Mesendoderm (in vitro differentiated cells): ENCODE data around the gene CCDC167.

Source experiments
- DNase-seq: peaks from one replicate; pipeline ENCODE4 v3.0.0; 2013
- H2AK5ac ChIP-seq: 2 replicates; pipeline ENCODE4 v1.6.1; 2013; ENCODE audit warnings: low read length, inconsistent platforms
- H2BK120ac ChIP-seq: 2 replicates; pipeline ENCODE4 v1.6.1; 2013; ENCODE audit warnings: low read depth, mild to moderate bottlenecking, low read length, moderate library complexity, mixed read lengths
- H2BK15ac ChIP-seq: replicated peaks from 2 replicates; pipeline ENCODE4 v1.6.1; 2013; ENCODE audit warnings: low read depth, mild to moderate bottlenecking, moderate library complexity
- H2BK5ac ChIP-seq: 2 replicates; pipeline ENCODE4 v1.6.1; 2013; ENCODE audit warnings: low read length, inconsistent platforms
- H3K18ac ChIP-seq: 2 replicates; pipeline ENCODE4 v1.6.1; 2013; ENCODE audit warnings: mild to moderate bottlenecking, low read length, mixed read lengths
- H3K23ac ChIP-seq: one replicate; pipeline ENCODE4 v1.6.1; 2013; ENCODE audit warnings: low read length
- H3K27ac ChIP-seq: 2 replicates; pipeline ENCODE4 v1.5.1; 2013; ENCODE audit warnings: low read depth, mild to moderate bottlenecking, inconsistent platforms, low read length, moderate library complexity
- H3K27me3 ChIP-seq: 2 replicates; pipeline ENCODE4 v1.6.1; 2013; ENCODE audit warnings: low read length, control low read depth, mild to moderate bottlenecking, inconsistent platforms; ENCODE audit not compliant: insufficient read depth, poor library complexity
- H3K36me3 ChIP-seq: 2 replicates; pipeline ENCODE4 v1.6.1; 2013; ENCODE audit warnings: low read length, inconsistent platforms; ENCODE audit not compliant: control insufficient read depth, insufficient read depth
- H3K4ac ChIP-seq: one replicate; pipeline ENCODE4 v1.6.1; 2013; ENCODE audit warnings: low read depth, mild to moderate bottlenecking, low read length, moderate library complexity
- H3K4me1 ChIP-seq: 2 replicates; pipeline ENCODE4 v1.6.1; 2013; ENCODE audit warnings: low read depth, low read length, inconsistent platforms; ENCODE audit not compliant: control insufficient read depth
- H3K4me2 ChIP-seq: 2 replicates; pipeline ENCODE4 v1.6.1; 2013; ENCODE audit warnings: low read length
- H3K4me3 ChIP-seq: 2 replicates; pipeline ENCODE4 v1.5.1; 2013; ENCODE audit warnings: mild to moderate bottlenecking, low read length
- H3K56ac ChIP-seq: one replicate; pipeline ENCODE4 v1.6.1; 2013; ENCODE audit warnings: low read length
- H3K79me1 ChIP-seq: 2 replicates; pipeline ENCODE4 v1.6.1; 2013; ENCODE audit warnings: low read length, inconsistent platforms
- H3K79me2 ChIP-seq: 2 replicates; pipeline ENCODE4 v1.6.1; 2013; ENCODE audit warnings: mild to moderate bottlenecking, low read length; ENCODE audit not compliant: control insufficient read depth, insufficient read depth
- H3K9ac ChIP-seq: 2 replicates; pipeline ENCODE4 v1.6.1; 2013; ENCODE audit warnings: low read length, inconsistent platforms
- H4K5ac ChIP-seq: one replicate; pipeline ENCODE4 v1.6.1; 2013; ENCODE audit warnings: low read length
- H4K8ac ChIP-seq: one replicate; pipeline ENCODE4 v1.6.1; 2013; ENCODE audit warnings: low read depth, mild to moderate bottlenecking, control low read depth, low read length, moderate library complexity
- WGBS: extraction: QIAGEN DNeasy Blood & Tissue Kit; methylation state at CpG from one replicate; pipeline ENCODE4 v1.1.7; 2013; ENCODE audit warnings: low lambda C conversion rate, missing lambda C conversion rate; ENCODE audit not compliant: insufficient coverage; ENCODE audit errors: extremely low coverage; 5-methylcytosine and 5-hydroxymethylcytosine counted together

CCDC167 gene

GRCh38 chr6:37489697-37490336 lies 9.9 kb downstream of the CCDC167 start:
- no peak overlapping the region for H4K8ac ChIP-seq
- no peak overlapping the region for H4K5ac ChIP-seq
- H3K27ac ChIP-seq: no peak overlapping the region
- no peak overlapping the region for H3K4ac ChIP-seq
- no peak overlapping the region for H3K56ac ChIP-seq
- H3K27me3 ChIP-seq: no peaks in the 10 kb centered on the region
- no peaks in the 10 kb centered on the region for H3K79me1 ChIP-seq
- no peak overlapping the region for H3K4me3 ChIP-seq
- no peaks in the 10 kb centered on the region for H3K4me1 ChIP-seq
- no peak overlapping the region for H3K18ac ChIP-seq
- no CpG with 5 or more reads among the region's 10 CpGs for WGBS
- H3K36me3 ChIP-seq: no peaks in the 10 kb centered on the region
- H2BK5ac ChIP-seq: no peak overlapping the region
- no peak overlapping the region for H2BK120ac ChIP-seq
- no peak overlapping the region for H2AK5ac ChIP-seq
- H2BK15ac ChIP-seq: no peak overlapping the region
- no peak overlapping the region for H3K4me2 ChIP-seq
- H3K9ac ChIP-seq: no peak overlapping the region
- no peak overlapping the region for H3K23ac ChIP-seq
- no peak for DNase-seq
- H3K79me2 ChIP-seq: no peaks in the 10 kb centered on the region

- H3K79me1 ChIP-seq: no peaks in the 10 kb centered on the region
- no peak overlapping the region for H3K4me3 ChIP-seq
- H2BK15ac ChIP-seq: no peak overlapping the region
- no CpG with 5 or more reads among the region's 1 CpG for WGBS
- H4K8ac ChIP-seq: no peak overlapping the region
- no peak overlapping the region for H3K4ac ChIP-seq
- H2AK5ac ChIP-seq: no peak overlapping the region
- H3K18ac ChIP-seq: no peak overlapping the region
- H3K79me2 ChIP-seq: no peaks in the 10 kb centered on the region
- no peak overlapping the region for H4K5ac ChIP-seq
- H3K27me3 ChIP-seq: no peaks in the 10 kb centered on the region
- H3K23ac ChIP-seq: no peak overlapping the region
- H3K4me2 ChIP-seq: no peak overlapping the region
- H3K36me3 ChIP-seq: no peaks in the 10 kb centered on the region
- no peak overlapping the region for H3K56ac ChIP-seq
- H3K4me1 ChIP-seq: no peaks in the 10 kb centered on the region
- H3K27ac ChIP-seq: no peak overlapping the region
- H2BK120ac ChIP-seq: no peak overlapping the region
- no peak overlapping the region for H3K9ac ChIP-seq
- no peak overlapping the region for H2BK5ac ChIP-seq
- DNase-seq: no peak
Observed at GRCh38 chr6:37488476-37488875, 11.2 kb downstream of the CCDC167 start.

- Histone ChIP-seq H2BK15ac (no peak overlapping the region), H4K5ac (no peak overlapping the region), H3K23ac (no peak overlapping the region), H2BK120ac (no peak overlapping the region), H3K79me2 (no peaks in the 10 kb centered on the region), H3K79me1 (no peaks in the 10 kb centered on the region), H3K56ac (no peak overlapping the region), H3K27me3 (no peaks in the 10 kb centered on the region), H3K4ac (no peak overlapping the region), H2BK5ac (no peak overlapping the region), H3K9ac (no peak overlapping the region), H3K18ac (no peak overlapping the region), H3K4me2 (no peak overlapping the region), H3K4me1 (no peaks in the 10 kb centered on the region), H3K27ac (no peak overlapping the region), H2AK5ac (no peak overlapping the region), H4K8ac (no peak overlapping the region), H3K36me3 (no peaks in the 10 kb centered on the region), H3K4me3 (no peak overlapping the region)
- no peak for DNase-seq
- WGBS: no CpG with 5 or more reads among the region's 9 CpGs
Observed at GRCh38 chr6:37487591-37488380, 11.9 kb downstream of the CCDC167 start.

- no peak overlapping the region for H3K27ac ChIP-seq
- H4K5ac ChIP-seq: no peak overlapping the region
- no peak overlapping the region for H3K18ac ChIP-seq
- H3K4me1 ChIP-seq: no peaks in the 10 kb centered on the region
- H3K36me3 ChIP-seq: peaks cover 1% of the 10 kb centered on the region
- H3K27me3 ChIP-seq: no peaks in the 10 kb centered on the region
- no peak overlapping the region for H2BK15ac ChIP-seq
- no CpG with 5 or more reads among the region's 8 CpGs for WGBS
- H2BK5ac ChIP-seq: no peak overlapping the region
- no peak overlapping the region for H3K4me2 ChIP-seq
- no peaks in the 10 kb centered on the region for H3K79me1 ChIP-seq
- H3K56ac ChIP-seq: no peak overlapping the region
- no peak overlapping the region for H3K23ac ChIP-seq
- H4K8ac ChIP-seq: no peak overlapping the region
- H3K9ac ChIP-seq: no peak overlapping the region
- H3K79me2 ChIP-seq: no peaks in the 10 kb centered on the region
- H2AK5ac ChIP-seq: no peak overlapping the region
- DNase-seq: no peak
- no peak overlapping the region for H3K4ac ChIP-seq
- no peak overlapping the region for H3K4me3 ChIP-seq
- H2BK120ac ChIP-seq: no peak overlapping the region
Observed at GRCh38 chr6:37486121-37486839, 13.4 kb downstream of the CCDC167 start.

- H2AK5ac ChIP-seq: no peak overlapping the region
- no peak overlapping the region for H4K8ac ChIP-seq
- no CpG with 5 or more reads among the region's 10 CpGs for WGBS
- peak; percentile 50 for DNase-seq
- no peak overlapping the region for H2BK15ac ChIP-seq
- no peak overlapping the region for H3K23ac ChIP-seq
- no peaks in the 10 kb centered on the region for H3K79me2 ChIP-seq
- H3K4me1 ChIP-seq: no peaks in the 10 kb centered on the region
- no peak overlapping the region for H3K4ac ChIP-seq
- no peak overlapping the region for H3K27ac ChIP-seq
- no peak overlapping the region for H2BK120ac ChIP-seq
- no peak overlapping the region for H3K9ac ChIP-seq
- H3K36me3 ChIP-seq: peaks cover 1% of the 10 kb centered on the region
- no peaks in the 10 kb centered on the region for H3K27me3 ChIP-seq
- H2BK5ac ChIP-seq: no peak overlapping the region
- no peak overlapping the region for H3K56ac ChIP-seq
- H3K4me3 ChIP-seq: no peak overlapping the region
- no peak overlapping the region for H3K18ac ChIP-seq
- no peak overlapping the region for H4K5ac ChIP-seq
- H3K4me2 ChIP-seq: no peak overlapping the region
- H3K79me1 ChIP-seq: no peaks in the 10 kb centered on the region
Observed at GRCh38 chr6:37485291-37485702, 14.4 kb downstream of the CCDC167 start.
